Left renal pelvis (tissue), 4 donors: ENCODE data around the gene ETS1. TPM values are rescaled to one million over a fixed set of nuclear protein-coding genes. Genes with fewer than 3 reads are reported as not detected.

ENCODE experiments used
- DNase-seq, 4 donors: peaks; one replicate each; pipeline ENCODE4 v3.0.0-alpha.2; 2013; ENCODE audit warnings: low read depth in 4 of 4, low spot score in 3 of 4
- polyA plus RNA-seq, 4 donors: library from polyadenylated mRNA; unstranded; fragments of 120-200 nt; gene quantifications; one replicate each; pipeline ENCODE4 v1.2.1, GENCODE V29; 2013; ENCODE audit not compliant: insufficient read length in 4 of 4

The ETS1 gene
- polyA plus RNA-seq, 4 donors = 61.3 to 83.5 (median 70.9) TPM

DNA sequence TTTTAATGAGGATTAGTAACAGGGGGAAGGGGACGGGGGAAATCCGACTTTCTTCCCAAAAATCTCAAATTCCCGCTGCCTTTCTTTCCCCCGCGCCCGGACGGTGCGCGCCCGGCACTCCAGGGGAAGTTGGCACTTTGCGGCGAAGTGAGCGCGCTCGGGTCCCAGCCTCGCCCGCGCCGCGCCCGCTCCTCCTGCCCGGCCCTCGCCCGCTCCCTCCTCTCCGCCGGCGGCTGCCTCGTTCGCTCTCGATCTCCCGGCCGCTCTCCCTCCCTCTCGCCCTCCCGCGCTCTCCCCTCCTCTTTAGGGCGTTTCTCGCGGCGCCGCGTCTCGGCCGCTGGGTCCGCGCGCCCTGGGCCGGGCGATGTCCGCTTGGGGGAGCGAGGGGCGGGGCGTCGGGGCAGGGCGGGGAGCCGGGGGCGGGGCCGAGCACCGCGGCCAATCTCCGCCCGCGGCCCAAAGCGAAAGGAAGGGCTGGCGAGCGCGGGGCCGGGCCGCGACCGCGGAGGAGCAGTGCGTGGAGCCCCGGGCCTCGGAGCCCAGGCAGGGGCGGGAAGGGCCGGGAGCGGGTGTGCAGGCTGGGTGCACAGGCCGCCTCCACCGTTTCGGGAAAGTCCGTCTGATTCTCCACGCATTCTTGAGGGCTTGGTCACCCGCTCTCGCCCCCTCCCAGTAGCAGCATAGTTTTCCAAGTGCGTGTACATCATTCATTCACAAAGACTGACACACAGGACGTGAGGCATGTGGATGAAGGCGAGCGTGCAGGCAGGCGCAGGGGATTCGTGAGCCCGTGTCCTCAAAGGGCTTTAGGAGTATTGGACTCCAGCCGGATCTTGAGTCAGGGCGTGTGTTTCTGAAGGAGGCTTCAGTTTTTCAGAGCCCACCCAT lies 65.1 kb downstream of the ETS1 start:
- DNase-seq = peak; percentile 71 to 88 (median 86)

- DNase-seq = no peak
These were observed 65.7 kb downstream of the ETS1 start for GRCh38 chr11:128521682-128522054.

DNA sequence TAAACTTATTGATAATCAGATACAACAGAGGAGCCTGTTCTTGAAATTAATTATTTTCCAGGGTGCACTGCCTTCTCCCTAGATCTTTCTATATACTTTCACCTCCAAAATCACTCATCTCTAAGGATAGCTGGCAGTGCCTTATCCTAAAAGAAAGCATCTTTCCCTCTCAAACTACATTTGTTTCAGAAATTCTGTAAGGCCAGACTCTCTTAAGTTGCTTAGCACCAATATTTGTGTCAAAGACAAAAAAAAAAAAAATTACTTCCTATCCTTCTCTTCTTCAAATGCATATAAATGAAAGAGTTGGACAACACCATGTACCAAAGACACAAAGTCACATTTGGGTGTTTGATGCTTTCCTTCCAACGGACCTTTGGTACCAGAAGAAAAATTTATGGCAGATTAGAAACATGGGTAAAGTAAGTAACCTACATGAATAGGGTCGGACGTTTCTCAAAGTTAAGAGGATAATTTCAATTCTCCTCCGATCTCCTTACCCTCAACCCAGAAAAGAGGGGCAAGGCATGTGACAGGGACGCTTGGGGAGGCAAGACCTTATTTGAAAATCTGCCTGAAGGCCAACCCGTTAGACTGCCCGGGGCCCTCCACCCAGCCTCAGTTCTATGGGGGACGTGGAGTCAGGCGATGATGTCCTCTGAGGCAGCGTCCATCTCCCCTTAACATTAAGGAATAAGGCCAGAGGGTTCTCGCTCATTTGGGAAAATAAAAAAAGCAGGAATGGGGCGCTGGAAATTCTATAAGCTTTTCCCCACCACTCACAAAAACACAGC lies 66.3 kb downstream of the ETS1 start:
- no peak for DNase-seq

- no peak for DNase-seq
These were observed 67.0 kb downstream of the ETS1 start for GRCh38 chr11:128520206-128520887.

- DNase-seq = no peak
These were observed 68.0 kb downstream of the ETS1 start for GRCh38 chr11:128519338-128519737.

GRCh38 chr11:128518493-128519207 lies 68.7 kb downstream of the ETS1 start:
- DNase-seq = no peak

DNA sequence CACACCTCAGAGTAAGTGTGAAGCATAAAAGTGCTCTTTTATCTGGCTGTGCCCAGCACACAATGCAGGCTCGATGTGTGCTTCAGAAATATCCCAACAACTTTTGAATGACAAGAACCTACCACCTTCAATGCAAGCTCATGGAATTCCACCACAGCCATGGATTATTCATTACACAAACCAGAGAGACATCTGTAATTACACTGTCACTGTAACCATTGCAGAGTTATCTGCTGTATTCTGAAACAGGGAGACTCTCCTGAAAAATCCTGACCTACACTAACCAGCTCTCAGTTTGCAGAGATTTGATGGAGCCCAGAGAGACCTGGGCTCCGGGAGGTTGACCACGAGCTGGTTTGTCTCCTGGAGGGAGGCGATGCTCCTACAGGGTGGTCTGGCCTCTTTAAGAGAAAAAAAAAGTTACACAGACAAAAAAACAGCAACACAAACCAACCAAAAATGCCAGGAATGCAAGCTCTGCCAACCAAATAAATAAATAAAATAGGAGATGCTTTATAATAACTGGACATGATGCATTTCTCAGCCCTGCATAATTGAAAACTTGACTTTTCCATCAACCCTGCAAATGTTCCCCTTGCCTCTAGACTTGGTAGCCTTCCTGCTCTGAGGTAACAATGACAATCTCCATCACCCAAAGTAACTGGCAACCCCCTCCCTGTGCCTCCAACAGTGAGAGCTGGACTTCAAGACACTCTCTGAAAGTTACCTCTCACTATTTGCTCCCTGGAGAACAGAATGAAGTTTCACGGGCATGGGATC lies 69.7 kb downstream of the ETS1 start:
- no peak for DNase-seq

GRCh38 chr11:128516886-128517285 lies 70.5 kb downstream of the ETS1 start:
- no peak for DNase-seq

- DNase-seq = no peak
These were observed 71.3 kb downstream of the ETS1 start for GRCh38 chr11:128515826-128516778.

DNA sequence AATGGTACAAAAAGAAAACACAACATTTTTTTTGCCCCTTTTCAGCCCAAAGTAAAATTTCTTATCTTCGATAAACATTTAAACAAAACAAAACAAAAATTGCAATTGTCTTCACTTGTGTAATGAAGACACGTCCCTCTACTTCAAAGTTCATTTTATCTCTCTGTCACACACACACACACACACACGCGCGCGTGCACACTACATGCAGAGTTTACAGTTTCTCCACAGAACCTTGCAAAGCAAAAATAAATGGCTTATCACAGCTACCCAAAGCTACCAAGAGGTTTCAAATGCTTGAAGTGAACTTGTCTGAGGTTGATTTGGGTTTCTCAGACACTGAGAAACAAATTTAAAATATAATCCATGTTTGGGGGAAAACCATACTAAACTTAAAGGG lies 72.3 kb downstream of the ETS1 start:
- no peak for DNase-seq

DNA sequence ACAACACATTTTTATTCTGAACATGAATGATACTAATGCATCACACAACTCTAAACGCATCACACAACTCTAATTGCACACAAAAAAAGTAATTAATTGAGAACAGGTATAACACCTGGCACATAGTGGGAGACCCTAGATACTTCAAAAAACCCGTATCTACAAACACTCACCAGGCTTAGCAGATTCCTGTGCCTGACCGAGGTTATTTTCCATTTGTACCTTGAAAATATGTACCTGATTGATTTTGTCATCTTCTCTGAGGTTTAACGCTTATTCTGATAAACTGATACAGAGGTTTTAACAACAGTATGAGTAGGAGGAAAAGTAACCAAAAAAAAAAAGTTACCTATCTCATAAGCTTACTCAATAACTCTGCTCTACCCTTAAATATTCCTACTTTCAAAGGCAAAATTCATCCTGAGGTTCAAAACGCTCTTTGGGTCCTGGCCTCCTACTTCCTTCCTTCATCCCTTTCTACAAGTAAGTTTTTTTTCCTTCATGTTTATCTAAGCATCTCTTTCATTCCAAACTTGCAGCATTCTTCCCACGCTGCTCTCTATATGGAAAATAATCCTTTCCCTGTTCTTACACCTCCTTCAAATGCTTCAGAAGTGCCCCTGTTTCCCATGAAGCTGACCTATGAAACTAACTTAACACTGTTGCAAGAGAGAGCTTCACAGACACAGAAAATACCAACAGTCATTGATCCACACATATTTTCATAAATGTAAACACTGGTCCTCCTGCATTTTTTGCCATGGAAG lies 73.3 kb downstream of the ETS1 start:
- no peak for DNase-seq

GRCh38 chr11:128512474-128512996 lies 74.8 kb downstream of the ETS1 start:
- DNase-seq = no peak

GRCh38 chr11:128511712-128512111 lies 75.6 kb downstream of the ETS1 start:
- DNase-seq = no peak

- DNase-seq = no peak
These were observed 77.6 kb downstream of the ETS1 start for GRCh38 chr11:128509621-128510389.

DNA sequence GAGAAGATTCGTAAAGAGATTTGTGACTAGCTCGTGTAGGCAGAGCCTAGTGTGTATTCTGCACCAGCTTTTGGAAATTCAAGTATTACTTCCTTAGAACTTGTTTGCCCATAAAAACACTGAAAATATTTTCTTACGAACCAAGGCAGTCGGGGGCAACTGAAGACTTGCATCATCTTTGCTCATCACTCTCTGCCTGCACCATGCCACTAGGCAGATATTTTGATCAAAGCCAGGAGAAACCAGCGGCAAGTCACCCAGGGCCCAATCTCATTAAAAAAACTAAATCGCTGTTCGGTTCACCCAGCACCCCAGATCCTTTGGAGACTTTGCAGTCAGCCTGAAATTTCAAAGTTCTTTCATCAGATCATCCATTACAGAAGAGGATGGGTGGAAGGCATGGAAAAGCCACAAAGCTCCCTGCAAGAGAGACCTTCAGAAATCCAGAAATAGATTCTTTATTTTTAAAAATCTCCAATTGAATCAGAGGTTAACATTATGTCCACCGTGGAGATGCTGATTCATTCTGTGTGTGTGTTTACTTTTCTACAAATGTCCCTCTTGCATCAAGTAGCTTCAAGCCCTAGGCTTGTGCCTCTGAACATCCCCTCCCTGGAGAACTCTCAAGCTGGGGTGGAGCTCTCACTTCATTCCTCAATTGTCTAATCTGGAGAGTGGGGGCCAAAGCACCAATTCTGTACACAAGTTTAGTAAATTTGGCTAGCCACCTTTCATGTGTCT lies 78.4 kb downstream of the ETS1 start:
- DNase-seq = no peak

DNA sequence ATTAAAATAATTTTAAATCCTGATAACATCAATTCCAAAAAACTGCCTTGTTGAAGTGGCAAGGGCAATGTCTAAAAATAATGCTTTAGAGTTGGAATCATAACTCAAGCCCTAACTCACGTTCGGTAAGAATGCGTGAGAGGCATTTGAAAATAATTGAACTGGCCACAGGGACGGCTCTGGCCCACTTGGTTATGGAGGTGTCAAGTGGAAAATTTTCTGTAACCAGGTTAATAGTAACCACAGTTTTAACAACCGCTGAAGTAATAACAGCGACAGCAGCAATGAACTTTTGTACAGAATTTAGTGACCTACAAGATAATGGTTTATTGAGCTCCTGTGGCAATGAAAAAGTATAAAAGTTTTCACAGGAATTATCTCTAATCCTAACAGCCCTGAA lies 79.4 kb downstream of the ETS1 start:
- no peak for DNase-seq
